Psoas muscle (tissue), 8 donors: ENCODE measurements around the gene MFAP3L. TPM values are rescaled to one million over a fixed set of nuclear protein-coding genes. Genes with fewer than 3 reads are reported as not detected.

Source experiments
- ATAC-seq, 4 donors: fragments of 200-7000 bp; cut with Tn5 transposase; one replicate each; pipeline ENCODE4 v1.9.1; 2020; ENCODE audit warnings: moderate library complexity in 3 of 4, mild to moderate bottlenecking in 2 of 4
- DNase-seq, 2 donors: peaks; one replicate each; pipeline ENCODE4 v3.0.0-alpha.2; 2020
- H3K27ac ChIP-seq: fragments of 200-600 bp; one replicate; pipeline ENCODE4 v1.8.0; 2022
- H3K27me3 ChIP-seq, 3 donors: fragments of 200-600 bp in 1 of 3; one replicate each; pipeline versions ENCODE4 v1.6.1 to v1.8.0; 2013 to 2022; ENCODE audit warnings: low read length in 2 of 3, mild to moderate bottlenecking in 2 of 3, moderate library complexity in 1 of 3; ENCODE audit not compliant: insufficient read depth in 3 of 3
- H3K36me3 ChIP-seq, 2 donors: fragments of 200-600 bp in 1 of 2; one replicate each; pipeline versions ENCODE4 v1.6.1 to v1.8.0; 2013 to 2022; ENCODE audit warnings: low read depth in 1 of 2, mild to moderate bottlenecking in 1 of 2, moderate library complexity in 1 of 2; ENCODE audit not compliant: insufficient read depth in 1 of 2
- H3K4me1 ChIP-seq: fragments of 200-600 bp; one replicate; pipeline ENCODE4 v1.8.0; 2022
- H3K4me3 ChIP-seq: fragments of 200-600 bp; one replicate; pipeline ENCODE4 v1.8.0; 2022; ENCODE audit warnings: mild to moderate bottlenecking
- H3K9me3 ChIP-seq: fragments of 200-600 bp; one replicate; pipeline ENCODE4 v1.8.0; 2022
- CTCF ChIP-seq: fragments of 200-600 bp; IDR thresholded peaks from one replicate; pipeline ENCODE4 v1.8.0; 2022; ENCODE audit warnings: antibody characterized with exemption
- WGBS, 3 donors: extraction: QIAGEN DNeasy Blood & Tissue Kit; methylation state at CpG; one replicate each; pipeline versions ENCODE4 v1.1.6 to v1.1.7; 2013; 5-methylcytosine and 5-hydroxymethylcytosine counted together
- intact Hi-C, 2 donors: fragments of 100-400 bp; cut with DNase I; formaldehyde crosslinking; loops; one replicate each; pipeline versions ENCODE4 v1.11.0 to v1.14.2; 2022
- polyA plus RNA-seq, 3 donors: library from polyadenylated mRNA; stranded (reverse); fragments of 200-250 nt; gene quantifications; one replicate each; pipeline ENCODE4 v1.2.3, GENCODE V29; 2013
- total RNA-seq, 4 donors: library from RNA; stranded (reverse); fragmentation: NEBNext Ultra II Directional in 2 of 4; extraction: Animal tissue kit (Norgen Biotek cat#: 25700) in 2 of 4; gene quantifications; one replicate each; pipeline versions ENCODE4 v1.2.1 to v1.2.4, GENCODE V29; 2021 to 2023
- donor health status: healthy with polysubstance abuse.
- donor health status: DM: no; HTN: no; CAD: no; lungs with moderate emphysema.
- donor health status: Bipolar disorder and iron deficiency.
- donor health status: healthy.
- donor health status: DM: yes; HTN: yes; CAD: no.
- donor health status: DM: no; HTN: no; CAD: no.
- donor health status: DM: no; HTN: no; CAD: no.
- donor health status: DM: yes; HTN: yes; CAD: no.

MFAP3L gene
- total and polyA plus RNA-seq, 7 donors, result 1.8 to 20.1 (median 2.5) TPM

DNA sequence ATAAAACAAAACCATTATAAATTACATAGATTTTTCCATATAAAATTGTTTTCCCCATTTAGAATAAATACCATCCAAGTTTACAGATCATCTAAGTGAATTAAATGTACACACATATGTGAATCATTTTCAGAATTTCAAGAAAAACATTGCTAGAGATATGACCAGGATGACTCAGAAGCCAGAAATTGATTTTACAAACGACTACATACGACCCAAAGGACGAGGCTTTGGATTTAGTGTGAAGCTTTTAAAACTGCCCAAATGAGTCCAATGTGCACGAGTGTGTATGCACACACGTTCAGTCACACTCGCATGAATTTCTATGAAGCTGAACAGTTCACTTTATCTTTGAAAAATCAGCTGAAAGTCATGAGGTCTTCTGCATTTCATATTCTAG is 37.9 kb downstream of the MFAP3L start:
- no peak overlapping the region for H3K4me3 ChIP-seq
- WGBS, 3 donors, result 61 to 81% (median 77%) methylated on average over 6 of the region's 6 CpGs

DNA sequence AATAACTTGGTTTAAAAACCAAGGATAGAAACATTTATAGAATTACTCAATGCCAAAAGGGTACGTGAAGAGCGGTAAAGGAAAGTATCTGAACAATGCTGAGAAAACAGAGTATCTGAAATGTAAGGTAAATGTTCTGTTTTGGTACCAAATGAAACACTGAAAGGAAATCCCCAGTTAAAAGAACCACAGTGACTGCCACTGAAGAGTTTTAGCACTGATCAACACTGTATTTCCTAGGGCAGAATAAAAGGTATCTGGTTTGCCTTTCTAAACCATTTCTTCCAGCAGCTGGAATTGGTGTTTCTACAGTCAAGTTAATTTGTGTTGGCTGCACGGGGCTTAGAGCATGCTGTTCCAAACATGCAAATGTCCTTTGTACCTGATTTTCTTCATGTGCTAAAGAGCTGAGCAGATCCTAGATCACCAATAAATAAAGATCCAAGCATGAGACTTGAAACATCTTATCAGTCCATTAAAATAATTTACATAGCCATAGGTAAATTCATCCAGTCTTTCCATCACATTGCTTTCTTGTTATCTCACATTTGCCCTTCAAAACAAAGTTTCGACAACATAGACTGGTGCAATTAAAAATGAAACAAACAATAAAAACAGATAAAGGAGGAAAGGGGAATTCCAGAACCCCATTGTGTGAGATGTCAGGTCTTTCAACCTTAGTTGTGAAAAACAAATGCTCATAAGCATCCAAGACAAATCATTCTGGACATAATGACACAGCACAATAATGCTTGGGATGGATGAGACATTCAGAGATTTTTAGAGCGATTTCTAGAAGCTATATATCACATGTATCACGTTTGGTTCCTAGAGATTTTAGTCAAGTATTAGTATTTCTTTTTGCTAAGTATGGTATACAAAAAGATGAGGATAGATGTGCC is 38.6 kb downstream of the MFAP3L start:
- DNase-seq (no peak), ATAC-seq (no peak)
- Histone ChIP-seq H3K36me3 (no peaks in the 10 kb centered on the region), H3K27me3 (no peaks in the 10 kb centered on the region), H3K27ac (no peak overlapping the region), H3K4me3 (no peak overlapping the region), H3K9me3 (no peaks in the 10 kb centered on the region), H3K4me1 (no peaks in the 10 kb centered on the region)
- no peak for TF ChIP-seq CTCF
- WGBS, 3 donors, result 65 to 77% (median 74%) methylated on average over 6 of the region's 6 CpGs
- intact Hi-C loops, result no loop called here

More for the DNA sequence above, 37.9 kb downstream of the MFAP3L start:
- intact Hi-C loops, result no loop called here
- DNase-seq (no peak), ATAC-seq (no peak)
- Histone ChIP-seq H3K9me3 (no peaks in the 10 kb centered on the region), H3K4me1 (no peaks in the 10 kb centered on the region), H3K27ac (no peak overlapping the region), H3K36me3 (no peaks in the 10 kb centered on the region), H3K27me3 (no peaks in the 10 kb centered on the region)
- no peak for TF ChIP-seq CTCF

GRCh38 chr4:169986369-169986768 is 39.8 kb downstream of the MFAP3L start:
- H3K27ac ChIP-seq, result no peak overlapping the region
- H3K36me3 ChIP-seq, result no peaks in the 10 kb centered on the region
- H3K4me3 ChIP-seq, result no peak overlapping the region
- DNase-seq (no peak), ATAC-seq (no peak)
- H3K4me1 ChIP-seq, result no peaks in the 10 kb centered on the region
- no peak for TF ChIP-seq CTCF
- intact Hi-C loops, result no loop called here
- H3K9me3 ChIP-seq, result no peaks in the 10 kb centered on the region
- 83 to 91% (median 90%) methylated on average over 2 of the region's 2 CpGs for WGBS, 3 donors
- no peaks in the 10 kb centered on the region for H3K27me3 ChIP-seq

GRCh38 chr4:169985881-169986280 is 40.3 kb downstream of the MFAP3L start:
- intact Hi-C loops, result no loop called here
- no peaks in the 10 kb centered on the region for H3K36me3 ChIP-seq
- no peak for TF ChIP-seq CTCF
- no peak overlapping the region for H3K27ac ChIP-seq
- H3K27me3 ChIP-seq, result no peaks in the 10 kb centered on the region
- no peak overlapping the region for H3K4me3 ChIP-seq
- ATAC-seq, result no peak
- 32 to 59% (median 35%) methylated on average over 2 of the region's 2 CpGs for WGBS, 3 donors
- no peak for DNase-seq
- H3K9me3 ChIP-seq, result no peaks in the 10 kb centered on the region
- H3K4me1 ChIP-seq, result no peaks in the 10 kb centered on the region
